Hippocampal formation (tissue), 2 donors: ENCODE data around the gene C2.

ENCODE experiments used
- DNase-seq, 2 donors: peaks; one replicate each; lab custom pipeline; 2025; lab: John Stamatoyannopoulos, UW

C2 gene

GRCh38 chr6:31927242-31927862 lies at the start of gene C2:
C2 (plus strand) TSS chr6:31927717; CDS start chr6:31927753, 36 bp downstream.
- no peak for DNase-seq

GRCh38 chr6:31878222-31878621 lies 49.3 kb upstream of the C2 start:
- DNase-seq, result no peak

- DNase-seq, result no peak
Measured at GRCh38 chr6:31878726-31879125, 48.8 kb upstream of the C2 start, which contains the start of gene SLC44A4. SLC44A4 (minus strand) TSS chr6:31878997; CDS start chr6:31878980, 17 bp downstream.

GRCh38 chr6:31879143-31879542 lies 48.4 kb upstream of the C2 start:
- no peak for DNase-seq

GRCh38 chr6:31879901-31880300 lies 47.6 kb upstream of the C2 start:
- no peak for DNase-seq

- no peak for DNase-seq
Measured at GRCh38 chr6:31880616-31881015, 46.9 kb upstream of the C2 start.

GRCh38 chr6:31881136-31881859 lies 46.2 kb upstream of the C2 start:
- DNase-seq, result no peak

GRCh38 chr6:31882344-31882743 lies 45.2 kb upstream of the C2 start:
- no peak for DNase-seq

GRCh38 chr6:31883676-31884075 lies 43.8 kb upstream of the C2 start:
- DNase-seq, result no peak

GRCh38 chr6:31884528-31885035 lies 42.9 kb upstream of the C2 start:
- DNase-seq, result no peak

GRCh38 chr6:31886541-31886991 lies 41.0 kb upstream of the C2 start:
- no peak for DNase-seq

- DNase-seq, result no peak
Measured at GRCh38 chr6:31887173-31888007, 40.1 kb upstream of the C2 start.

- no peak for DNase-seq
Measured at GRCh38 chr6:31888276-31889258, 39.0 kb upstream of the C2 start.

- no peak for DNase-seq
Measured at GRCh38 chr6:31889331-31889972, 38.1 kb upstream of the C2 start.

GRCh38 chr6:31892821-31893220 lies 34.7 kb upstream of the C2 start:
- DNase-seq, result no peak

GRCh38 chr6:31896493-31896855 lies 31.0 kb upstream of the C2 start:
- no peak for DNase-seq

- no peak for DNase-seq
Measured at GRCh38 chr6:31896856-31897611, 30.5 kb upstream of the C2 start.

GRCh38 chr6:31897612-31898382 lies 29.7 kb upstream of the C2 start, which contains the start of gene EHMT2:
EHMT2 (minus strand) TSS chr6:31897698; CDS start chr6:31897677, 21 bp downstream.
- peak; percentile 87 to 92 for DNase-seq
